Neural progenitor cell (in vitro differentiated cells): ENCODE results near the gene LGR4. TPM values are rescaled to one million over a fixed set of nuclear protein-coding genes. Genes with fewer than 3 reads are reported as not detected.

Source experiments
- DNase-seq: peaks from one replicate; pipeline ENCODE4 v3.0.0-alpha.2; 2016; ENCODE audit warnings: low spot score
- H2AFZ ChIP-seq: fragments of 200-600 bp; sonication (generic); replicated peaks from 2 replicates; pipeline ENCODE4 v1.6.1; 2016; ENCODE audit warnings: antibody characterized with exemption
- H3F3A ChIP-seq: fragments of 200-600 bp; sonication (generic); 2 replicates; pipeline ENCODE4 v1.6.1; 2016; ENCODE audit warnings: antibody characterized with exemption, low read depth
- H3K27ac ChIP-seq: fragments of 200-600 bp; sonication (generic); 2 replicates; pipeline ENCODE4 v1.5.1; 2016; ENCODE audit warnings: mild to moderate bottlenecking
- H3K27me3 ChIP-seq: fragments of 200-600 bp; sonication (generic); 2 replicates; pipeline ENCODE4 v1.6.1; 2016; ENCODE audit warnings: mild to moderate bottlenecking, moderate library complexity
- H3K36me3 ChIP-seq: fragments of 200-600 bp; sonication (generic); 2 replicates; pipeline ENCODE4 v1.5.1; 2016
- H3K4me1 ChIP-seq: fragments of 200-600 bp; sonication (generic); 2 replicates; pipeline ENCODE4 v1.6.1; 2016; ENCODE audit warnings: mixed run types
- H3K4me2 ChIP-seq: fragments of 200-600 bp; sonication (generic); 2 replicates; pipeline ENCODE4 v1.6.1; 2016
- H3K4me3 ChIP-seq: fragments of 200-600 bp; sonication (generic); 2 replicates; pipeline ENCODE4 v1.5.1; 2016
- H3K79me2 ChIP-seq: fragments of 200-600 bp; sonication (generic); 2 replicates; pipeline ENCODE4 v1.6.1; 2016; ENCODE audit warnings: low read depth
- H3K9ac ChIP-seq: fragments of 200-600 bp; sonication (generic); 2 replicates; pipeline ENCODE4 v1.6.1; 2016
- H3K9me3 ChIP-seq: fragments of 200-600 bp; sonication (generic); 2 replicates; pipeline ENCODE4 v1.5.1; 2016; ENCODE audit warnings: low read depth
- H4K20me1 ChIP-seq: fragments of 200-600 bp; sonication (generic); 2 replicates; pipeline ENCODE4 v1.6.1; 2016; ENCODE audit warnings: low read depth
- H3K27ac Mint-ChIP-seq: 3 replicates; pipeline ENCODE4 v1.8.0; 2021; ENCODE audit warnings: mixed read lengths
- H3K27me3 Mint-ChIP-seq: 2 replicates; pipeline ENCODE4 v1.8.0; 2022; ENCODE audit warnings: low read depth, mild to moderate bottlenecking, inconsistent platforms, moderate library complexity, mixed read lengths; ENCODE audit not compliant: insufficient read depth
- H3K36me3 Mint-ChIP-seq: 3 replicates; pipeline ENCODE4 v1.8.0; 2021; ENCODE audit warnings: mixed read lengths
- H3K4me1 Mint-ChIP-seq: 3 replicates; pipeline ENCODE4 v1.8.0; 2021; ENCODE audit warnings: mixed read lengths
- H3K4me3 Mint-ChIP-seq: 3 replicates; pipeline ENCODE4 v1.8.0; 2021; ENCODE audit warnings: mild to moderate bottlenecking, moderate library complexity, mixed read lengths
- H3K9me3 Mint-ChIP-seq: 3 replicates; pipeline ENCODE4 v1.8.0; 2020; ENCODE audit warnings: mixed read lengths
- EZH2 ChIP-seq: fragments of 200-600 bp; sonication (generic); IDR thresholded peaks from 2 replicates; pipeline ENCODE4 v1.6.1; 2017; ENCODE audit warnings: antibody characterized with exemption, mild to moderate bottlenecking, moderate library complexity
- EZH2phosphoT487 ChIP-seq: fragments of 200-600 bp; sonication (generic); IDR thresholded peaks from 2 replicates; pipeline ENCODE4 v1.6.1; 2017; ENCODE audit warnings: antibody characterized with exemption
- total RNA-seq: library from RNA; depleted of rRNA; stranded (reverse); fragments of >200 nt; gene quantifications from 2 replicates; pipeline ENCODE4 v1.2.3, GENCODE V29; 2015; ENCODE audit warnings: low replicate concordance
- TF ChIP-seq, protein P1 (sequence below): fragments of 200-600 bp; sonication (generic); IDR thresholded peaks from 2 replicates; pipeline ENCODE4 v1.5.1; 2017; ENCODE audit warnings: antibody characterized with exemption, mild to moderate bottlenecking

Gene LGR4
- total RNA-seq, 1 donor from 2014 or later = 274 TPM

- no peaks in the 10 kb centered on the region for H3K27me3 ChIP-seq
- no peak overlapping the region for H3K9ac ChIP-seq
- DNase-seq = no peak
- H2AFZ ChIP-seq = no peak overlapping the region
- no peaks in the 10 kb centered on the region for H3K27me3 Mint-ChIP-seq
- no peaks in the 10 kb centered on the region for H3K9me3 Mint-ChIP-seq
- peaks cover 16% of the 10 kb centered on the region for H3K36me3 Mint-ChIP-seq
- H3K9me3 ChIP-seq = no peaks in the 10 kb centered on the region
- peaks cover 69% of the 10 kb centered on the region for H3K36me3 ChIP-seq
- H3K4me1 Mint-ChIP-seq = peaks cover 15% of the 10 kb centered on the region
- H3K4me3 ChIP-seq = no peak overlapping the region
- peaks cover 32% of the 10 kb centered on the region for H4K20me1 ChIP-seq
- TF ChIP-seq EZH2 = no peak
- TF ChIP-seq, protein P1, sequence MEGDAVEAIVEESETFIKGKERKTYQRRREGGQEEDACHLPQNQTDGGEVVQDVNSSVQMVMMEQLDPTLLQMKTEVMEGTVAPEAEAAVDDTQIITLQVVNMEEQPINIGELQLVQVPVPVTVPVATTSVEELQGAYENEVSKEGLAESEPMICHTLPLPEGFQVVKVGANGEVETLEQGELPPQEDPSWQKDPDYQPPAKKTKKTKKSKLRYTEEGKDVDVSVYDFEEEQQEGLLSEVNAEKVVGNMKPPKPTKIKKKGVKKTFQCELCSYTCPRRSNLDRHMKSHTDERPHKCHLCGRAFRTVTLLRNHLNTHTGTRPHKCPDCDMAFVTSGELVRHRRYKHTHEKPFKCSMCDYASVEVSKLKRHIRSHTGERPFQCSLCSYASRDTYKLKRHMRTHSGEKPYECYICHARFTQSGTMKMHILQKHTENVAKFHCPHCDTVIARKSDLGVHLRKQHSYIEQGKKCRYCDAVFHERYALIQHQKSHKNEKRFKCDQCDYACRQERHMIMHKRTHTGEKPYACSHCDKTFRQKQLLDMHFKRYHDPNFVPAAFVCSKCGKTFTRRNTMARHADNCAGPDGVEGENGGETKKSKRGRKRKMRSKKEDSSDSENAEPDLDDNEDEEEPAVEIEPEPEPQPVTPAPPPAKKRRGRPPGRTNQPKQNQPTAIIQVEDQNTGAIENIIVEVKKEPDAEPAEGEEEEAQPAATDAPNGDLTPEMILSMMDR = no peak
- TF ChIP-seq EZH2phosphoT487 = no peak
- H3K27ac Mint-ChIP-seq = no peak overlapping the region
- H3K4me1 ChIP-seq = peaks cover 12% of the 10 kb centered on the region
- H3K79me2 ChIP-seq = peaks cover 74% of the 10 kb centered on the region
- no peak overlapping the region for H3K4me2 ChIP-seq
- H3K27ac ChIP-seq = no peak overlapping the region
- no peak overlapping the region for H3K4me3 Mint-ChIP-seq
- H3F3A ChIP-seq = peaks cover 53% of the 10 kb centered on the region
Observed at GRCh38 chr11:27381238-27381666, 91.3 kb downstream of the LGR4 start.

DNA sequence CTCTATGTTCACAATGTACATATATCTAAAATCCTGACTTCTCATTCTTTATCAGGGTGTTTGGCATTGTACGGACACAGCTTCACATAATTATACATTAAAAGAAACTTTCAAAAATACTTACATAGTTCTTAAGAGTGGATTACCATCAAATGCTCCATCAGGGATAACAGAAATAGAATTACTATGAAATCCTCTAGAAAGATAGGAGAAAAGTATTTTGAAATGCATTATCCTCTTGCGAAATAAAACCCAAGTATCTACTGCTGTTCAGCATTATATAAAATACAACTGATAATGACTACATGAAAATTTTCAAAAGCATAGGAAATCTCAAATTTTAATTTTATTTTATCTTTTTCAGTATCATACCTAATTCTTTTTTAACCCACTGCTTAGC is 91.8 kb downstream of the LGR4 start:
- H3K36me3 Mint-ChIP-seq = peaks cover 16% of the 10 kb centered on the region
- no peak overlapping the region for H3K4me3 Mint-ChIP-seq
- H3K4me3 ChIP-seq = no peak overlapping the region
- H3K36me3 ChIP-seq = peaks cover 67% of the 10 kb centered on the region
- H2AFZ ChIP-seq = no peak overlapping the region
- no peak overlapping the region for H3K9ac ChIP-seq
- peaks cover 28% of the 10 kb centered on the region for H4K20me1 ChIP-seq
- TF ChIP-seq EZH2phosphoT487 (no peak), EZH2 (no peak)
- TF ChIP-seq, protein P1 = no peak
- H3K9me3 Mint-ChIP-seq = no peaks in the 10 kb centered on the region
- no peaks in the 10 kb centered on the region for H3K27me3 ChIP-seq
- peaks cover 48% of the 10 kb centered on the region for H3F3A ChIP-seq
- no peaks in the 10 kb centered on the region for H3K9me3 ChIP-seq
- no peak overlapping the region for H3K27ac Mint-ChIP-seq
- no peaks in the 10 kb centered on the region for H3K27me3 Mint-ChIP-seq
- H3K27ac ChIP-seq = peak overlapping the region; percentile 58
- H3K79me2 ChIP-seq = peaks cover 70% of the 10 kb centered on the region
- peaks cover 10% of the 10 kb centered on the region for H3K4me1 ChIP-seq
- H3K4me1 Mint-ChIP-seq = peaks cover 13% of the 10 kb centered on the region
- no peak overlapping the region for H3K4me2 ChIP-seq
- DNase-seq = no peak

DNA sequence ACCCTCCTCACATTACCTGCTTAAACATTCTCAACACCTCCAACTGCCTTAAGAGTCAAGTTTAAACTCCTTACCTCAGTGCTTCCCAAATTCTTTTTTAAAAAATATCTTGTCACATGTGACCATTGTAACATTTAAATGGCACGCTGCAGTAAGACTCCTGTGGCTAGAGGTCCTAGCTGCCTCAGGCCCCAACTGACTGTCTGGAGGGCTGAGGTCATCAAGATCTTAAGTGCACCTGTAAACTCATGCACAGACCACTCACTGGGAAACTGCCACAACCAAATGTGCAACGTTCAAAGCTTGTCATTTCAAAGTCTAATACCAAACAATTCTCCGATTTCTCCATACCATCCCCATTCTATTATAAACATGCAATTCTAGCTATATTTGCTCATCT is 93.1 kb downstream of the LGR4 start:
- Histone ChIP-seq H3F3A (peaks cover 48% of the 10 kb centered on the region), H3K36me3 (peaks cover 58% of the 10 kb centered on the region), H4K20me1 (peaks cover 28% of the 10 kb centered on the region), H3K27me3 (no peaks in the 10 kb centered on the region), H3K4me1 (peaks cover 10% of the 10 kb centered on the region), H3K9ac (no peak overlapping the region), H2AFZ (no peak overlapping the region), H3K9me3 (no peaks in the 10 kb centered on the region), H3K79me2 (peaks cover 56% of the 10 kb centered on the region), H3K4me2 (no peak overlapping the region), H3K27ac (peak overlapping the region; percentile 58), H3K4me3 (no peak overlapping the region)
- H3K36me3 Mint-ChIP-seq = peaks cover 13% of the 10 kb centered on the region
- H3K4me3 Mint-ChIP-seq = no peak overlapping the region
- peaks cover 13% of the 10 kb centered on the region for H3K4me1 Mint-ChIP-seq
- H3K27ac Mint-ChIP-seq = no peak overlapping the region
- TF ChIP-seq EZH2phosphoT487 (no peak), EZH2 (no peak)
- TF ChIP-seq, protein P1 = no peak
- H3K9me3 Mint-ChIP-seq = no peaks in the 10 kb centered on the region
- no peaks in the 10 kb centered on the region for H3K27me3 Mint-ChIP-seq
- no peak for DNase-seq
